Calu3 (cell line): ENCODE measurements around the gene RAB40C. TPM values are rescaled to one million over a fixed set of nuclear protein-coding genes. Genes with fewer than 3 reads are reported as not detected.

ENCODE experiments used
- BruUV-seq: library from RNA; stranded (reverse); fragments of 400-500 nt; replicated peaks from 2 replicates; lab custom pipeline; 2021; lab: Mats Ljungman, UMichigan
- CTCF ChIA-PET: fragments of 300-600 bp; sonication (Branson Sonifier 250); formaldehyde crosslinking; loops from one replicate; lab custom pipeline; 2022; ENCODE audit warnings: antibody characterized with exemption; lab: Charles Lee
- DNase-seq: peaks from one replicate; pipeline ENCODE4 v3.0.0; 2022
- H3K27ac Mint-ChIP-seq: one replicate; pipeline ENCODE4 v1.8.0; 2022; ENCODE audit warnings: mixed read lengths; ENCODE audit not compliant: unreplicated experiment
- H3K27me3 Mint-ChIP-seq: one replicate; pipeline ENCODE4 v1.8.0; 2022; ENCODE audit warnings: mixed read lengths; ENCODE audit not compliant: unreplicated experiment
- H3K36me3 Mint-ChIP-seq: one replicate; pipeline ENCODE4 v1.8.0; 2022; ENCODE audit warnings: mild to moderate bottlenecking, moderate library complexity, mixed read lengths; ENCODE audit not compliant: insufficient read depth, unreplicated experiment
- H3K4me1 Mint-ChIP-seq: one replicate; pipeline ENCODE4 v1.8.0; 2022; ENCODE audit warnings: mild to moderate bottlenecking, low read depth, mixed read lengths; ENCODE audit not compliant: unreplicated experiment
- H3K4me3 Mint-ChIP-seq: one replicate; pipeline ENCODE4 v1.8.0; 2022; ENCODE audit warnings: mild to moderate bottlenecking, low read depth, moderate library complexity, mixed read lengths; ENCODE audit not compliant: unreplicated experiment
- H3K9me3 Mint-ChIP-seq: one replicate; pipeline ENCODE4 v1.8.0; 2022; ENCODE audit warnings: low read depth, mixed read lengths; ENCODE audit not compliant: unreplicated experiment
- intact Hi-C: fragments of 100-400 bp; cut with micrococcal nuclease; formaldehyde crosslinking; loops from one replicate; pipeline ENCODE4 v1.10.0; 2022; ENCODE audit not compliant: unreplicated experiment
- total RNA-seq: library from RNA; stranded (reverse); gene quantifications from 2 replicates; pipeline ENCODE4 v1.2.3, GENCODE V29; 2022
- TF ChIP-seq, protein P1 (sequence below): fragments of 200-600 bp; IDR thresholded peaks from one replicate; pipeline ENCODE4 v1.8.0; 2022; ENCODE audit warnings: antibody characterized with exemption; ENCODE audit not compliant: unreplicated experiment

RAB40C gene
- total RNA-seq, 1 experiment from 2014 or later = 35.6 TPM

DNA sequence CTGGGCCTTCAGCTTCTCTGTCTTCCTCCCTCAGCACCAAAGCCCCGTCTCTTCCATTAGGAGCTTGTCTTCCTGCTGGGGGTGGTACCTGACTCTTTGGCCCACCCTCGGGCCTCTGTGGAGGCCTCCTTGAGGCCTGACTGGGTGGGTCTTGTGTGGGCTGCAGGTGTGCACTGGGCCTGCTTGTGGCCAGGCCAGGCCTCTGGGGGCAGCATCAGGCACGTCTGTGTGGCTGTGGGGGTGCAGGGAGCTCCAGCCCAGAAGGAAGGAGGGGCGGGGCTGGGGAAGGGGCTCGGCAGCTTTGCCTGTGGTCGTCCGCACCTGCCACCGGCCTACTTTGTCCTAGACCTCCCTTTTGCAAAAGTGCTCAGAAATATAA is 13.1 kb upstream of the RAB40C start:
- Mint-ChIP-seq H3K27ac (no peak overlapping the region), H3K9me3 (no peaks in the 10 kb centered on the region), H3K4me1 (peaks cover 2% of the 10 kb centered on the region), H3K36me3 (peaks cover 28% of the 10 kb centered on the region), H3K27me3 (no peaks in the 10 kb centered on the region), H3K4me3 (no peak overlapping the region)
- CTCF ChIA-PET = interaction anchor here (0.6 to 1.2 kb wide), 3 partner anchors 11 to 38 kb away, joined by 3 to 4 read pairs (median 3); no protein-coding TSS in a partner anchor
- TF ChIP-seq, protein P1, sequence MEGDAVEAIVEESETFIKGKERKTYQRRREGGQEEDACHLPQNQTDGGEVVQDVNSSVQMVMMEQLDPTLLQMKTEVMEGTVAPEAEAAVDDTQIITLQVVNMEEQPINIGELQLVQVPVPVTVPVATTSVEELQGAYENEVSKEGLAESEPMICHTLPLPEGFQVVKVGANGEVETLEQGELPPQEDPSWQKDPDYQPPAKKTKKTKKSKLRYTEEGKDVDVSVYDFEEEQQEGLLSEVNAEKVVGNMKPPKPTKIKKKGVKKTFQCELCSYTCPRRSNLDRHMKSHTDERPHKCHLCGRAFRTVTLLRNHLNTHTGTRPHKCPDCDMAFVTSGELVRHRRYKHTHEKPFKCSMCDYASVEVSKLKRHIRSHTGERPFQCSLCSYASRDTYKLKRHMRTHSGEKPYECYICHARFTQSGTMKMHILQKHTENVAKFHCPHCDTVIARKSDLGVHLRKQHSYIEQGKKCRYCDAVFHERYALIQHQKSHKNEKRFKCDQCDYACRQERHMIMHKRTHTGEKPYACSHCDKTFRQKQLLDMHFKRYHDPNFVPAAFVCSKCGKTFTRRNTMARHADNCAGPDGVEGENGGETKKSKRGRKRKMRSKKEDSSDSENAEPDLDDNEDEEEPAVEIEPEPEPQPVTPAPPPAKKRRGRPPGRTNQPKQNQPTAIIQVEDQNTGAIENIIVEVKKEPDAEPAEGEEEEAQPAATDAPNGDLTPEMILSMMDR = peak; percentile 7
- intact Hi-C loops = no loop called here
- BruUV-seq = no TSS peak
- no peak for DNase-seq

DNA sequence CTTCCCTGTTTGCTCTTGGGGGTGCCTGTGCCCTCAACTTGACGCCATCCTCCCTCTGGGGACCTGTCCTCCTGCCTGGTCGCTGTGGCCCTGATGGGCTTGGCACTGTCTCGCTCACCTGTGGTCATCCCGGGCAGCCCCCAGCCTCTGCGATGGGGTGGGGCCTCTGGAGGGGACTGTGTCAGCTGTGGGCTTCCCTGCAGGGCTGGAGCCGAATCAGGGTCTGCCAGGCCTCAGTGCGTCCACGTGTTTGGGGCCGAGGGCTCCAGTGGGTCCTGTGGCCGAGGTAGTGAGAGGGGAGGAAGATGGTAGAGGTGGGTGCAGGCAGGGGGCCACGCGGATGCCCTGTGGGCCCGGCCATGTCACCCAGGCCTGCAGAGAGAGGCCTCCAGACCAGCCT is 12.1 kb upstream of the RAB40C start:
- Mint-ChIP-seq H3K27ac (no peak overlapping the region), H3K9me3 (no peaks in the 10 kb centered on the region), H3K4me1 (no peaks in the 10 kb centered on the region), H3K36me3 (peaks cover 37% of the 10 kb centered on the region), H3K4me3 (no peak overlapping the region), H3K27me3 (no peaks in the 10 kb centered on the region)
- CTCF ChIA-PET = no interaction called here
- intact Hi-C loops = no loop called here
- BruUV-seq = no TSS peak
- TF ChIP-seq, protein P1 = no peak
- no peak for DNase-seq

DNA sequence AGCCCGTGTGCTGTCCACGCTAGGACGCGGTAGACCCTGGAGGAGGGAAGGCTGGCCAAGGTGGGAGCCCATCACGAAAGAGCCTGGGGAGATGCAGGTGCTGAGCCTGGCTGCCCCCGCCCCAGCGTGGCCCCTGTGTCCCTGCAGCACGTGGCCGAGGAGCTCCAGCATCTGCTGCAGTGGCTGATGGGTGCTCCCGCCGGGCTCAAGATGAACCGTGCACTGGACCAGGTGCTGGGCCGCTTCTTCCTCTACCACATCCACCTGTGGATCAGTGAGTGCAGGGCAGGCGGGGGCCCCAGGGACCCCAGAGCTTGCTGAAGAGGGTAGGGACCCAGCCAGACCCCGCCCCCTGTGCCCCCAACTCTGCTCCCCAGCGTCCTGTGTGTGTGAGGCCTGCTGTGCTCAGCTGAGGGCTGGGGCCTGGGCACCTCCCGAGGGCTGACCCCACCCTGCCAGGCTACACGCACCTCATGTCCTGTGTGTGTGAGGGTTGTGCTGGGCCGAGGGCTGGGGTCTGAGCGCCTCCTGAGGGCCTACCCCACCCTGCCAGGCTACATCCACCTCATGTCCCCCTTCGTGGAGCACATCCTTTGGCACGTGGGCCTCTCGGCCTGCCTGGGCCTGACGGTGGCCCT is 11.5 kb upstream of the RAB40C start:
- no TSS peak for BruUV-seq
- Mint-ChIP-seq H3K27me3 (no peaks in the 10 kb centered on the region), H3K27ac (no peak overlapping the region), H3K36me3 (peaks cover 41% of the 10 kb centered on the region), H3K4me1 (no peaks in the 10 kb centered on the region), H3K4me3 (no peak overlapping the region), H3K9me3 (no peaks in the 10 kb centered on the region)
- CTCF ChIA-PET = no interaction called here
- TF ChIP-seq, protein P1 = no peak
- DNase-seq = no peak
- intact Hi-C loops = no loop called here

DNA sequence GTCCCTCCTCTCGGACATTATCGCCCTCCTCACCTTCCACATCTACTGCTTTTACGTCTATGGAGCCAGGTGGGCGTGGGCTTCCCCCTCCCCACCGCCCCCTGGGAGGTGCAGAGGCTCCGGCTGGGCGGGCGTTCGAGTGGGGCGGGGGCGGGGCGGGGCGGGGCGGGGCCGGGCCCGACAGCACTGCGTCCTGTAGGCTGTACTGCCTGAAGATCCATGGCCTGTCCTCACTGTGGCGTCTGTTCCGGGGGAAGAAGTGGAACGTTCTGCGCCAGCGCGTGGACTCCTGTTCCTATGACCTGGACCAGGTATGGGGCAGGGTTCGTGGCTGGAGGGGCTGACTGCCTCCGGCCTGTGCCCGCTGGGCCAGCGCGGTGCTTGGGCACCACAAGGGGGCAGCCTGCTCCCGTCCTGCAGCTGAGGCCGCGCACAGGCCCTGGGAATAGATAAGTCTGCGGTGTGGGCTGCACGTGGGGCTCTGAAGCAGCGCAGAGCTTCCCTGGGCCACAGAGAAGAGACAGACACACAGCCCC is 10.9 kb upstream of the RAB40C start:
- TF ChIP-seq, protein P1 = peak; percentile 45
- Mint-ChIP-seq H3K36me3 (peaks cover 47% of the 10 kb centered on the region), H3K4me3 (no peak overlapping the region), H3K27ac (no peak overlapping the region), H3K9me3 (no peaks in the 10 kb centered on the region), H3K27me3 (no peaks in the 10 kb centered on the region), H3K4me1 (no peaks in the 10 kb centered on the region)
- no TSS peak for BruUV-seq
- CTCF ChIA-PET = no interaction called here
- intact Hi-C loops = no loop called here
- no peak for DNase-seq
